Measurements from ENCODE around the gene TMEM87B.

- TF ChIP-seq CTCF (IDR thresholded peaks at IDR 0.05) (no peak), EP300 (IDR thresholded peaks at IDR 0.05) (no peak), POLR2AphosphoS5 (IDR thresholded peaks at IDR 0.05) (no peak)
Observed at GRCh38 chr2:112129060-112129459, 74.0 kb downstream of the TMEM87B start.

Measured in suprapubic skin (tissue), 4 donors.